GM21367 (cell line): Measurements from ENCODE around the gene ERP44.
"Not testable (repeated sequence)": the region's sequence is repeated elsewhere in the genome, so short reads cannot be mapped to it uniquely, and the experiment has no call there.

Experiments used
- ATAC-seq: cut with Tn5 transposase; IDR thresholded peaks from one replicate; pipeline ENCODE4 v1.9.1; 2021; ENCODE audit not compliant: unreplicated experiment

Gene ERP44

DNA sequence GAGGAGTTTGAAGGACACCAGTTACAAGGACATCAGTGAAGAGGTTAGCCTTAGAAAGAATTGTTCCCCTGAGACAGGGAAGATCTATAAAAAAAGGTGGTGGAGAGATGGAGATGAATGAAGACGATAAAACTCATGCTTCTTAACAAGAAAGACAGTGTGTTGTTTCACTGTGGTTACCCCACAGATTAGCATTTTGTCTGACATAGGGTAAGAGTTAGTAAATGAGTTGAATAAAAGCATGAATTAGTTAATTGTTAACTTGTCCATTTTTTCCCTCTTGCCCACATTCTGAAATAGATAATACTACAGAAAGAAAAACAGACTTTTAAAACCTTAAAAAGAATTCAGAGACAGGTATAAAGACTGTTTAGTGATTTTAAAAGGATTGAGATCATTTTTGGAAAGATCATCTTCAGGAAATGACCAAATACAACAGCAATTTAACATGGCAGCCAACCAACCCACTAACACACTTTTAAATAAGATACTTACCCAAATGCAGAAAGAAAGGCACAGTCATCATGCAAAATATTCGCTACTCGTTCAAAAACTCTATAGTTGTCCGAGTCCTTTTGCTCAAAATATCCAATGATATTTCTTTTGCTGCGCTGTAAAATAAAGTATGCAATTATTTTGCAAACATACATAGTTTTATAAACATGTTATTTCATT is 78.5 kb downstream of the ERP44 start:
- ATAC-seq, result no peak

- no peak for ATAC-seq
Measured at GRCh38 chr9:100019541-100019940, 79.3 kb downstream of the ERP44 start.

GRCh38 chr9:100014846-100015245 is 84.0 kb downstream of the ERP44 start:
- no peak for ATAC-seq

DNA sequence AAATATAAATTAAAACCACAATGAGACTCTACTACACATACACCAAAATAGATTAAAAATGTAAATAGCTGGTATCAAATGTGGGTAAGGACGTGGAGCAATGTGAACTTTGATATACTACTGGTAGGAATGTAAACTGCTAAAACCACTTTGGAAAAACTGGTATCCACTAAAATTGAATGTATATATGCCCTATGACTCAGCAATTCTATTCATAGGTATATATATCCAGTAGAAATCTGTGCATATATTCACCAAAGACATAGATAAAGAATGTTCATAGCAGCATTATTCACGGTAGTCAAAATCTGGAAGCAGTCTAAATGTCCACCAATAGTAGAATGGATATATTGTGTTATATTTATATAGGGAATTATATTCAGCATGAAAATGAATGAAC is 85.2 kb downstream of the ERP44 start:
- no peak for ATAC-seq

DNA sequence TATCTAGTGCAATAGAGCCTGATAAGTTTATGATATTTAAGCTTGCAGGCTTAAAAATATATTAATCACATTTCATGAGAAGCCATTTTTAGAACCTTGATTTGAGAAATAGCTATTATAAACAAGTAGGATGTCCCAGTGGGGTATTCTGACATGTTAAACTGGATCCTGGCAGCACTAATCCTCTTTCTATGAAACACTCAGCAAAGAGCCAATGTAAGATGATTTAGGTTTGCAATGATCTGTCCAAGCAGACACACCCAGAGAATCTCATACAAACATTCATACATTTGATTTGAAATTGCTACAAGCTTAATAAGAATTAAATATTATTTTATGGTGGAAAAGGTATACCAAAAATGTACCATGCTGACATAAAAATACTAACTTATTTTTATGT is 86.5 kb downstream of the ERP44 start:
- ATAC-seq, result no peak

- ATAC-seq, result no peak
Measured at GRCh38 chr9:100011062-100011681, 87.6 kb downstream of the ERP44 start.

DNA sequence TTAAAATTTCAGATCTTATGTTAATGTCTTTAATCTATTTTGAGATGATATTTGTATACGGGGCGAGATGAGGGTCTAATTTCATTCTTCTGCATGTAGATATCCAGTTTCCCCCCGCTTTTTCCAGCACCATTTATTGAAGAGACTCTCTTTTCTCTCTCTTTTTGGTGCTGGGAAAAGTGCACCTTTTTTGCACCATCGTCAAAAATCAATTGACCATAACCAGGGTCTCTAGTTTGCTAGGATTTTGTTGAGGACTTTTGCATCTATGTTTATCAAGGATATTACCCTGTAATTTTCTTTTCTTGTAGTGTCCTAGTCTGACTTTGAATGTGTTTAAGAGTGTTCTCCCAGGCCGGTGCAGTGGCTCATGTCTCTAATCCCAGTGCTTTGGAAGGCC is 99.0 kb downstream of the ERP44 start:
- ATAC-seq, result no peak

GRCh38 chr9:99998866-99999265 is 99.9 kb downstream of the ERP44 start:
- no peak for ATAC-seq

- ATAC-seq, result no peak
Measured at GRCh38 chr9:99998266-99998665, 100.5 kb downstream of the ERP44 start.

DNA sequence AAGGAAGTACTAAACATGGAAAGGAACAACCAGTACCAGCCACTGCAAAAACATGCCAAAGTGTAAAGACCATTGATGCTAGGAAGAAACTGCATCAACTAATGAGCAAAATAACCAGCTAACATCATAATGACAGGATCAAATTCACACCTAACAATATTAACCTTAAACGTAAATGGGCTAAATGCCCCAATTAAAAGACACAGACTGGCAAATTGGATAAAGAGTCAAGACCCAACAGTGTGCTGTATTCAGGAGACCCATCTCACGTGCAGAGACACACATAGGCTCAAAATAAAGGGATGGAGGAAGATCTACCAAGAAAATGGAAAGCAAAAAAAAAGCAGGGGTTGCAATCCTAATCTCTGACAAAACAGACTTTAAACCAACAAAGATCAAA is 108.3 kb downstream of the ERP44 start:
- ATAC-seq, result not testable (repeated sequence)

GRCh38 chr9:99986642-99987041 is 112.2 kb downstream of the ERP44 start:
- ATAC-seq, result no peak

DNA sequence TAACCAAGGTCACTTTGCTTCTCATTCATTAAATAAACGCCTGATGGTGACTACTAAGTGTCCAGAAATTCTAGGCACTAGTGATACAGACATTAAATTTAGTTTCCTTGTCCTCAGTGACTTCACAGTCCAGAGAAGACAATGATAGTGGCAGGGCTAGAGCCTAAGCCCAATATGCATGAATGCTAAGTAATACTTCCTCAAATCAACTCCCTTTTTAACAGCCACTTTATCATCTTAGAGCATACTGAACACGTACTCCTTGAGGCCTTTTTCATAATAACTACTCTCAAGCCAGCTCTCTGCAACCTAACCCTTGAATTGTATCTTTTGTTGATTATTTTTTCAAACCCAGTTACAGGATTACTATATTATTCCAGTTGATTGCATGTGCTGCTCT is 118.2 kb downstream of the ERP44 start:
- ATAC-seq, result no peak

GRCh38 chr9:99978221-99978620 is 120.6 kb downstream of the ERP44 start:
- no peak for ATAC-seq

GRCh38 chr9:99977033-99977792 is 121.6 kb downstream of the ERP44 start:
- no peak for ATAC-seq

DNA sequence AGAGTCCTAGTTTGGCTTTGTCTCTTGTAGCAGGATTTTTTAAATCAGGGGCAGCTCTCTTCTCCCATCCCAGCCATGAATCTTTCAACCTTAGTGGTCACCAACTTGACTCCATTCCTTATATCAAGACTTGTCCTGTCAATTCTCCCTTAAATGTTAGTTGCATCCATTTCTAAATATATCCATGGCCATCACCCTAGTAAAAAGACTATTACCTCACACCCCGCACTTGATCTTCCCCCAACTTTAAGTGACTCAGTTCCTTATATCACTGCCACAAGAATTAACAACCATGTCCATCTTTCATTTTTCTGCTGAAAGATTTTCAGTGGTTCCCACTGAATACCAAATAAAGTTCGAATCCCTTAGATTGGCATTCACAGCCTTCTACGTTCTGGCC is 125.3 kb downstream of the ERP44 start:
- no peak for ATAC-seq

- no peak for ATAC-seq
Measured at GRCh38 chr9:99971410-99971809, 127.4 kb downstream of the ERP44 start.

DNA sequence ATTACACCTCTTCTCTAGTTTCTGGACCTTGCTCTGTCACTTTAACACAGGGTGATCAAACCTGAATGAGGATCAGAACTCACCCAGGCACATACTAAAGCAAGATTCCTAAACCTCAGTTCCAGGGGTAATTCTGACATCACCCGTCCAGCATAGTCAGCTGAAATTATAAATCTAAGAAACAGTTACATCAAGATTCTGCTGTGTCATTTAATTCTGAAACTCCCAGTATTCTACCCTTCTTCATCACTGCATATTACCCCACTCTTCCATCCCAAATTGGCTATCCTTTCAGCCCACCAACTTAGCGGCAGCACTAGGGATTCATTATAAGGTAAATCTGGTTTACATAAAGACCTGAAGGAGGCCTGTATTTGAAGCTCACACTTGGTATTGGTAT is 128.3 kb downstream of the ERP44 start:
- ATAC-seq, result no peak

GRCh38 chr9:99967457-99967856 is 131.3 kb downstream of the ERP44 start:
- no peak for ATAC-seq

DNA sequence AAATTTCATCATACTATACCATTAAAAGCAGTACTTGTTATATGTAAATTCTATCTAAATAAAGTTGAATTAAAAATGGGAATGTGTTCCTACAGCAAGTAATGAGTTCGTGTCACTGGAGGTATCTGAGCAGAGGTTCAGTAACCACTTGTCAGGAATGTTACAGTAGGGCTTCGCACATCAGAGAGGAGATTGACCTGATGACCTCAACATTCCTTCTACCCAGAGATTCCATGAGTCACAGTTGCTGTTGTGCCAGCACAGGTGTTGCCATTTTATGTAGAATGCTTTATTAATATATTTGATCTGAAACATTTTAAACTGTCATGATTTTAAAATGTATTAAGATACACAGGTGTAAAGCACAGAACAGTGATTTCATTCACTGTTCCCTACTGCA is 132.1 kb downstream of the ERP44 start:
- no peak for ATAC-seq

GRCh38 chr9:99966001-99966400 is 132.8 kb downstream of the ERP44 start:
- ATAC-seq, result no peak

- no peak for ATAC-seq
Measured at GRCh38 chr9:99964336-99964735, 134.5 kb downstream of the ERP44 start.

GRCh38 chr9:99962680-99963261 is 136.0 kb downstream of the ERP44 start:
- no peak for ATAC-seq
